T-helper 2 cell treated with Interferon-gamma antibody and Interleukin-4, amounts not matched to agents 100 ng/mL and 5 ng/mL, for 36 hours (primary cell): Measurements from ENCODE around the gene NOS1. TPM values are rescaled to one million over a fixed set of nuclear protein-coding genes. Genes with fewer than 3 reads are reported as not detected.

Source experiments
- intact Hi-C: fragments of 100-400 bp; cut with micrococcal nuclease; formaldehyde crosslinking; loops from one replicate; pipeline ENCODE4 v1.15.1; 2023
- total RNA-seq: library from RNA; stranded (reverse); gene quantifications from 2 replicates; pipeline ENCODE4 v1.2.3, GENCODE V29; 2022

NOS1 gene
- total RNA-seq, 1 donor from 2014 or later: not detected

GRCh38 chr12:117331691-117332090 is 29.7 kb downstream of the NOS1 start:
- intact Hi-C loops: no loop called here

GRCh38 chr12:117330441-117331113 is 30.8 kb downstream of the NOS1 start:
- intact Hi-C loops: no loop called here

GRCh38 chr12:117329756-117330155 is 31.7 kb downstream of the NOS1 start:
- intact Hi-C loops: no loop called here

- intact Hi-C loops: no loop called here
Measured at GRCh38 chr12:117328556-117329100, 32.8 kb downstream of the NOS1 start.

GRCh38 chr12:117322428-117322827 is 39.0 kb downstream of the NOS1 start:
- intact Hi-C loops: no loop called here

GRCh38 chr12:117321572-117321971 is 39.9 kb downstream of the NOS1 start:
- intact Hi-C loops: no loop called here

- intact Hi-C loops: no loop called here
Measured at GRCh38 chr12:117318591-117318990, 42.8 kb downstream of the NOS1 start.

GRCh38 chr12:117316336-117316735 is 45.1 kb downstream of the NOS1 start:
- intact Hi-C loops: no loop called here

GRCh38 chr12:117313926-117314325 is 47.5 kb downstream of the NOS1 start:
- intact Hi-C loops: no loop called here

GRCh38 chr12:117312770-117313169 is 48.7 kb downstream of the NOS1 start:
- intact Hi-C loops: no loop called here

GRCh38 chr12:117309276-117309925 is 52.0 kb downstream of the NOS1 start:
- intact Hi-C loops: no loop called here

- intact Hi-C loops: no loop called here
Measured at GRCh38 chr12:117300174-117300573, 61.3 kb downstream of the NOS1 start.

GRCh38 chr12:117298648-117299225 is 62.7 kb downstream of the NOS1 start:
- intact Hi-C loops: no loop called here

GRCh38 chr12:117298191-117298590 is 63.2 kb downstream of the NOS1 start:
- intact Hi-C loops: no loop called here

GRCh38 chr12:117294189-117294603 is 67.2 kb downstream of the NOS1 start:
- intact Hi-C loops: no loop called here

- intact Hi-C loops: no loop called here
Measured at GRCh38 chr12:117293510-117293909, 67.9 kb downstream of the NOS1 start.

GRCh38 chr12:117292688-117293087 is 68.7 kb downstream of the NOS1 start:
- intact Hi-C loops: no loop called here

- intact Hi-C loops: no loop called here
Measured at GRCh38 chr12:117284140-117284539, 77.3 kb downstream of the NOS1 start.

- intact Hi-C loops: no loop called here
Measured at GRCh38 chr12:117282490-117282889, 78.9 kb downstream of the NOS1 start.

- intact Hi-C loops: no loop called here
Measured at GRCh38 chr12:117280019-117280680, 81.3 kb downstream of the NOS1 start.

- intact Hi-C loops: no loop called here
Measured at GRCh38 chr12:117279606-117280005, 81.8 kb downstream of the NOS1 start.

- intact Hi-C loops: no loop called here
Measured at GRCh38 chr12:117277875-117278274, 83.6 kb downstream of the NOS1 start.
